Effector memory CD8-positive, alpha-beta T cell (primary cell): Measurements from ENCODE around the gene PHKG2.
A peak's percentile ranks its signal among the peaks of the same experiment; 100 is the strongest.

Experiments
- ATAC-seq: fragments of 150-1000 bp; cut with Tn5 transposase; replicated peaks from 2 replicates; pipeline ENCODE4 v1.10.0; 2021; ENCODE audit warnings: mild to moderate bottlenecking, moderate library complexity
- DNase-seq, 3 experiments: peaks; one replicate each; pipeline ENCODE4 v3.0.0; 2021
- H3K27ac Mint-ChIP-seq, 2 donors: one replicate each; pipeline ENCODE4 v1.8.0; 2022; ENCODE audit warnings: mild to moderate bottlenecking in 2 of 2, mixed read lengths in 2 of 2, moderate library complexity in 2 of 2
- H3K27me3 Mint-ChIP-seq, 2 donors: one replicate each; pipeline ENCODE4 v1.8.0; 2022; ENCODE audit warnings: mixed read lengths in 2 of 2
- H3K36me3 Mint-ChIP-seq: one replicate; pipeline ENCODE4 v1.8.0; 2022; ENCODE audit warnings: mild to moderate bottlenecking, moderate library complexity, mixed read lengths; ENCODE audit not compliant: insufficient read depth
- H3K4me1 Mint-ChIP-seq, 2 donors: one replicate each; pipeline ENCODE4 v1.8.0; 2022; ENCODE audit warnings: low read depth in 2 of 2, mixed read lengths in 2 of 2
- H3K4me3 Mint-ChIP-seq, 2 donors: one replicate each; pipeline ENCODE4 v1.8.0; 2022; ENCODE audit warnings: mild to moderate bottlenecking in 2 of 2, mixed read lengths in 2 of 2, moderate library complexity in 2 of 2
- H3K9me3 Mint-ChIP-seq, 2 donors: one replicate each; pipeline ENCODE4 v1.8.0; 2022; ENCODE audit warnings: mixed read lengths in 2 of 2

Gene PHKG2

DNA sequence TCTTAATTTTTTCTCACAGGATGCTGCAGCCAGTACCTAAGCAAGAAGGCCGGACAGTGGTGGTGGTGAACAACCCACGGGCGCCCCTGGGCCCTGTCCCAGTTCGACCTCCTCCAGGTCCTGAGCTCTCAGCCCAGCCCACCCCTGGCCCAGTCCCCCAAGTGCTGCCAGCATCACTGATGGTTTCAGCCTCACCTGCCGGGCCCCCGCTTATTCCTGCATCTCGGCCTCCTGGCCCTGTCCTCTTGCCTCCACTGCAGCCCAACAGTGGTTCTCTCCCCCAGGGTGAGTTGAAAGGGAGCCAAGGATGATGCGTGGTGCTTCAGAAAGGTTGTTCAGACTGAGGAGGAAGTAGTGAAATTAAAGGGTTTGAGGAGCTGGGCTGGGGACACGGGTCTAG lies 27.5 kb upstream of the PHKG2 start:
- Mint-ChIP-seq H3K36me3 (peaks cover 93% of the 10 kb centered on the region), H3K27me3 (no peaks in the 10 kb centered on the region), H3K4me1 (peaks cover 15 to 29% of the 10 kb centered on the region in 2 donors), H3K4me3 (no peak overlapping the region), H3K9me3 (no peaks in the 10 kb centered on the region), H3K27ac (peak overlapping the region; percentile 79 to 87)
- ATAC-seq (no peak), DNase-seq (no peak)

DNA sequence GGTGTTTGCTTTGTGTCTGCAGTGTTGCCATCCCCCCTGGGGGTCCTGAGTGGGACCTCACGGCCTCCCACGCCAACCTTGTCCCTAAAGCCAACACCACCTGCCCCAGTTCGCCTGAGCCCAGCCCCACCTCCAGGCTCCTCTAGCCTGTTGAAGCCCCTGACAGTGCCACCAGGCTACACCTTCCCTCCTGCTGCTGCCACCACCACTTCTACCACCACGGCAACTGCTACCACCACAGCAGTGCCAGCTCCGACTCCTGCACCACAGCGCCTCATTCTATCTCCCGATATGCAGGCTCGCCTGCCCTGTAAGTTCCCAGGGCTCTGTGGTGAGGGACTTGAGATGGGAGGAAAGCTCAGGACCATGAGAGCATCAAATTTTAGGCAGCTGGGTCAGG lies 27.1 kb upstream of the PHKG2 start:
- Mint-ChIP-seq H3K4me1 (peaks cover 10 to 24% of the 10 kb centered on the region in 2 donors), H3K27ac (peak overlapping the region; percentile 79 to 87), H3K4me3 (no peak overlapping the region), H3K27me3 (no peaks in the 10 kb centered on the region), H3K9me3 (no peaks in the 10 kb centered on the region), H3K36me3 (peaks cover 93% of the 10 kb centered on the region)
- ATAC-seq (no peak), DNase-seq (no peak)

DNA sequence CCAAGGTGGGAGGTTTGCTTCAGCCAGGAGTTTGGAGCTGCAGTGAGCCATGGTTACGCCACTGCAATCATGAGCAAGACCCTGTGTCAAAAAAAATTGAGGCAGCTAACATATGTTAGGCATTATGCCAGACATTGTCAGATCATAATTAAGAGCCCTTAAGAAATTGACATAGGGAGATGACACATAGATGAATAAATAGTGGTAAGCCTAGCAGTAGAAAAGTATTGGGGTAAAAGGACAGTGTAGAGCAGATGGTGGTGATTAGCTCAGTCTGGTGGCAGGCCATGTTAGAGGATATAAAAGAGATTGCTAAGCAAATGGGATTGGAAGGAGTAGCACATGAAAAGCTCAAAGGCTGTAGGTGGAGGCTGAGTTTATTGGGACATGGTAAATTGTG lies 26.6 kb upstream of the PHKG2 start:
- ATAC-seq (no peak), DNase-seq (no peak)
- Mint-ChIP-seq H3K27ac (peak overlapping the region; percentile 71 to 79), H3K27me3 (no peaks in the 10 kb centered on the region), H3K4me3 (no peak overlapping the region), H3K36me3 (peaks cover 88% of the 10 kb centered on the region), H3K4me1 (peaks cover 7 to 21% of the 10 kb centered on the region in 2 donors), H3K9me3 (no peaks in the 10 kb centered on the region)

DNA sequence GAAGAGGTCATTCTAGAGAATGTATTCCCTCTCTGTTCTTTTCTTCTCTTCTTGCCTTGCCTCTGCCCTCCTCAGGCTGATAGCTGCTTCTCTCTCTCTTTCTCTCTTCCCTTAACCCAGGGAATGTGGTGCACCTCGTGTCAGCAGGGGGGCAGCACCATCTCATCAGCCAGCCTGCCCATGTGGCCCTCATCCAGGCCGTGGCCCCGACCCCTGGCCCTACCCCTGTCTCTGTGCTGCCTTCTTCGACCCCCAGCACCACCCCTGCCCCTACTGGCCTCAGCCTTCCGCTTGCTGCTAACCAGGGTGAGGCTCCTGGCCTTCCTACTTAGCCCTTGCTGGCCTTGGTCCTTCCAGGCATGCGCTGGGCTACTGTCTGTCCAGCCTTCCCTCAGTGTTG lies 25.8 kb upstream of the PHKG2 start:
- H3K36me3 Mint-ChIP-seq = peaks cover 86% of the 10 kb centered on the region

DNA sequence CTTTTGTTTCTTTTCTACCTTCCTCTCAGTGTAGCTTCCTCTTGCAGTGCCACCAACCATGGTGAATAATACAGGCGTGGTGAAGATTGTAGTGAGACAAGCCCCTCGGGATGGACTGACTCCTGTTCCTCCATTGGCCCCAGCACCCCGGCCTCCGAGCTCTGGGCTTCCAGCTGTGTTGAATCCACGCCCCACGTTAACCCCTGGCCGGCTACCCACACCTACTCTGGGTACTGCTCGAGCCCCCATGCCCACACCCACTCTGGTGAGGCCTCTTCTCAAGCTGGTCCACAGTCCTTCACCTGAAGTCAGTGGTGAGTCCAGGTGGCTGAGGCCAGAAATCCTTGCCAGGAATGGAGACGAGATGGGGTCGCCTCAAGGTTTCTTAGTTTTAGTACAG lies 25.3 kb upstream of the PHKG2 start:
- Mint-ChIP-seq H3K27me3 (no peaks in the 10 kb centered on the region), H3K4me1 (peaks cover 5 to 15% of the 10 kb centered on the region in 2 donors), H3K36me3 (peaks cover 86% of the 10 kb centered on the region), H3K9me3 (no peaks in the 10 kb centered on the region), H3K27ac (peak overlapping the region in 1 of 2 donors; percentile 71), H3K4me3 (no peak overlapping the region)
- DNase-seq (no peak), ATAC-seq (no peak)

More for the DNA sequence above, 25.8 kb upstream of the PHKG2 start:
- peak overlapping the region in 1 of 2 donors; percentile 71 for H3K27ac Mint-ChIP-seq
- ATAC-seq (no peak), DNase-seq (no peak)
- no peaks in the 10 kb centered on the region for H3K9me3 Mint-ChIP-seq
- H3K4me3 Mint-ChIP-seq = no peak overlapping the region
- no peaks in the 10 kb centered on the region for H3K27me3 Mint-ChIP-seq
- peaks cover 5 to 15% of the 10 kb centered on the region in 2 donors for H3K4me1 Mint-ChIP-seq

DNA sequence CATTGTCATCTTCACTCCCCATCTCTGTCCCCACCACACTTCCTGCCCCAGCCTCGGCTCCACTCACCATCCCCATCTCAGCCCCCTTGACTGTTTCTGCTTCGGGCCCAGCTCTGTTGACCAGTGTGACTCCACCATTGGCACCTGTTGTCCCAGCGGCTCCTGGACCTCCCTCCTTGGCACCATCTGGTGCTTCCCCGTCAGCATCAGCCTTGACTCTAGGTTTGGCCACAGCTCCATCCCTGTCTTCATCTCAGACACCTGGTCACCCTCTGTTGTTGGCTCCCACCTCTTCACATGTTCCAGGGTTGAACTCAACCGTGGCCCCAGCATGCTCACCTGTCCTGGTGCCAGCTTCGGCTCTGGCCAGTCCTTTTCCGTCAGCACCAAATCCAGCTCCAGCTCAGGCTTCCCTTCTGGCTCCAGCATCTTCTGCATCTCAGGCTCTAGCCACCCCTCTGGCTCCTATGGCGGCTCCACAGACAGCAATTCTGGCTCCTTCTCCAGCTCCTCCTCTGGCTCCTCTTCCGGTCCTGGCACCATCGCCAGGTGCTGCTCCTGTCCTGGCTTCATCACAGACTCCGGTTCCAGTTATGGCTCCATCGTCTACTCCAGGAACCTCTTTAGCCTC lies 24.4 kb upstream of the PHKG2 start:
- Mint-ChIP-seq H3K9me3 (no peaks in the 10 kb centered on the region), H3K4me1 (peaks cover 5 to 15% of the 10 kb centered on the region in 2 donors), H3K4me3 (no peak overlapping the region), H3K36me3 (peaks cover 84% of the 10 kb centered on the region), H3K27ac (peak overlapping the region; percentile 71 to 78), H3K27me3 (no peaks in the 10 kb centered on the region)
- no peak for DNase-seq
- no peak for ATAC-seq

DNA sequence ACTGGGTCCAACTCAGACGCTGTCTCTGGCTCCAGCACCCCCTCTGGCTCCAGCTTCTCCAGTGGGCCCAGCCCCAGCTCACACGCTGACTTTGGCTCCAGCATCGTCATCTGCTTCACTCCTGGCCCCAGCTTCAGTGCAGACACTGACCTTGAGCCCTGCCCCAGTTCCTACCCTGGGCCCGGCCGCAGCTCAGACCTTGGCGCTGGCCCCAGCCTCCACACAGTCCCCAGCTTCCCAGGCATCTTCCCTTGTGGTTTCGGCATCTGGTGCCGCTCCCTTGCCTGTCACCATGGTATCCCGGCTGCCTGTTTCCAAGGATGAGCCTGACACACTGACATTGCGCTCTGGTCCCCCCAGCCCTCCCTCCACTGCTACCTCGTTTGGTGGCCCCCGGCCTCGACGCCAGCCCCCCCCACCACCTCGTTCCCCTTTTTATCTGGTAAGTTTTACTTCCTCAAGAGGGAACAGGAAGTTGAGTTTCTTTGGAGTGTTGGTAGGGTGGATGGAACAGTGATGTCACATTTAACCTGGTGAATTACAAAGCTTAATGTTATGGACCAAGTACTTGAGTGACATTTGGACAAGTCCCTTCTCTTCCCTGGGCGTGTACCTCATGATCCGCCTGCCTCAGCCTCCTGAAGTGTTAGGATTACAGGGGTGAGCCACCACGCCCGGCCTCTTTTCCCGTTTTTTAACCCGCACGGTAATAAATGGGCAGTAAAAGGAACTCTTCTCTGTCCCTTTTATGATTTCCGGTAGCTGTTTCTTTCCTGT lies 23.4 kb upstream of the PHKG2 start:
- DNase-seq = no peak

DNA sequence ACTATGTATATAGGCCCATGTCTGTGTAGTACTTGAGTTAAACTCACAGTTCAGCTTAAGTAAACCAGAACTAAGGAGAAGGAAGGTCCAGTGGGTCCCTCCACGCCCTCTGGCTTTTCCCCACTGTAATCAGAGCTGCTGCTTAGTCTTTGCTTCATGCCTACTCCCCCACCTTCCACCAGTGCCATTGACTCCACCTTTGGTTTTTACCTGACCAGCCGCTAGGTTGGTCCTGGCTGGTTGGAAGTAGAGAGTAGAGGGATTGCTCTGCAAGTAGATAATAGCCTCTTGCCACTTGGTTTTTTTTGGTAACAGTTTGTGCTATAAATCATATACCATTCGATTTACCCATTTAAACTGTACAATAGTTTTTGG lies 22.8 kb upstream of the PHKG2 start:
- H3K36me3 Mint-ChIP-seq = peaks cover 87% of the 10 kb centered on the region
- H3K9me3 Mint-ChIP-seq = no peaks in the 10 kb centered on the region
- no peaks in the 10 kb centered on the region for H3K27me3 Mint-ChIP-seq
- H3K4me3 Mint-ChIP-seq = peak overlapping the region in 1 of 2 donors; percentile 23
- no peak for ATAC-seq
- peak overlapping the region in 1 of 2 donors; percentile 78 for H3K27ac Mint-ChIP-seq
- H3K4me1 Mint-ChIP-seq = peaks cover 7 to 15% of the 10 kb centered on the region in 2 donors
- no peak for DNase-seq

More for the DNA sequence above, 23.4 kb upstream of the PHKG2 start:
- peaks cover 7 to 15% of the 10 kb centered on the region in 2 donors for H3K4me1 Mint-ChIP-seq
- H3K36me3 Mint-ChIP-seq = peaks cover 87% of the 10 kb centered on the region
- H3K4me3 Mint-ChIP-seq = peak overlapping the region in 1 of 2 donors; percentile 23
- peak overlapping the region; percentile 71 to 78 for H3K27ac Mint-ChIP-seq
- no peaks in the 10 kb centered on the region for H3K27me3 Mint-ChIP-seq
- ATAC-seq = peak; percentile 19
- H3K9me3 Mint-ChIP-seq = no peaks in the 10 kb centered on the region

DNA sequence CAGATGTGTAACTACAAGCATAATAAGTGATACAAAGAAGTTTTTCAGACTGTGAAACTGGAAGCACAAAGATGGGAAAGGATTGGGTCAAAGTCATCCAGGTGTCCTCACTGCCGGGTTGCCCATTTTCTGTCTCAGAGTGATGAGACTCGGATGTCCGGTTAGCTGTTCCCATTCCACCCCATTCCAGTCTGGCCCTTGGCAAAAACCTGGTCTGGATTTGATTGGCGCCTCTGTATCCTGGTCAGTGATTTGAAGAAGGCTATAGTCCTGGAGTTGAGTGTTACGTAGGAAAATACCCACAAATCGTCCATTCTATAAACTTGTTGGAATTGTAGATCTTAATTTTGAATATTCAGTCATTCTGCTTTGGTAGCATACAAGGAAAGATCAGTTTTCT lies 19.9 kb upstream of the PHKG2 start:
- no peak overlapping the region for H3K4me3 Mint-ChIP-seq
- no peaks in the 10 kb centered on the region for H3K27me3 Mint-ChIP-seq
- peak overlapping the region in 1 of 2 donors; percentile 71 for H3K27ac Mint-ChIP-seq
- ATAC-seq (no peak), DNase-seq (no peak)
- peaks cover 88% of the 10 kb centered on the region for H3K36me3 Mint-ChIP-seq
- H3K9me3 Mint-ChIP-seq = no peaks in the 10 kb centered on the region
- H3K4me1 Mint-ChIP-seq = peaks cover 0 to 4% of the 10 kb centered on the region in 2 donors

DNA sequence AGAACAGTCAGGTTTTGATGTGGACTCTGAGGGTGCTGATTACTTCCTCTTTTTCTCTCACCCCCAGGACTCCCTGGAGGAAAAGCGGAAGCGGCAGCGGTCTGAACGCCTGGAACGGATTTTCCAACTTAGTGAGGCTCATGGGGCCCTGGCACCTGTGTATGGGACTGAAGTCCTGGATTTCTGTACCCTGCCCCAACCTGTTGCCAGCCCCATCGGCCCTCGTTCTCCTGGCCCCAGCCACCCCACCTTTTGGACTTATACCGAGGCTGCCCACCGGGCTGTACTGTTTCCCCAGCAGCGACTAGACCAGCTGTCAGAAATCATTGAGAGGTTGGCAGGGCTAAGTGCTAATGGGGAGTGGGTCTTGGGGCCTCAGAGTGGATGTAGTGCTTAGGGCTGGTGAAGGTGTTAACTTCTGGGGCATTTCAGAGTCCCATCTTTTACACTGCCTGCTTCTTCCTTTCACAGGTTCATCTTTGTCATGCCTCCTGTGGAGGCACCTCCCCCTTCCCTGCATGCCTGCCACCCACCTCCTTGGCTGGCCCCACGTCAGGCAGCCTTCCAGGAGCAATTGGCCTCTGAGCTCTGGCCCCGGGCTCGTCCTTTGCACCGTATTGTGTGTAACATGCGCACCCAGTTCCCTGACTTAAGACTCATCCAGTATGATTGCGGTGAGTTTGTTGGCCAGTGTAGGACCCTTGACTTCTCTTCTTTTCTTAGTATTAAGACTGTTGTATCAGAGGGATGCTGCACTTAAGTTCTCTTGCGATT lies 19.1 kb upstream of the PHKG2 start:
- H3K27ac Mint-ChIP-seq = peak overlapping the region in 1 of 2 donors; percentile 33
- H3K36me3 Mint-ChIP-seq = peaks cover 91% of the 10 kb centered on the region
- H3K4me1 Mint-ChIP-seq = peaks cover 0 to 2% of the 10 kb centered on the region in 2 donors
- H3K9me3 Mint-ChIP-seq = no peaks in the 10 kb centered on the region
- no peak overlapping the region for H3K4me3 Mint-ChIP-seq
- H3K27me3 Mint-ChIP-seq = no peaks in the 10 kb centered on the region
- no peak for ATAC-seq
- DNase-seq = no peak

DNA sequence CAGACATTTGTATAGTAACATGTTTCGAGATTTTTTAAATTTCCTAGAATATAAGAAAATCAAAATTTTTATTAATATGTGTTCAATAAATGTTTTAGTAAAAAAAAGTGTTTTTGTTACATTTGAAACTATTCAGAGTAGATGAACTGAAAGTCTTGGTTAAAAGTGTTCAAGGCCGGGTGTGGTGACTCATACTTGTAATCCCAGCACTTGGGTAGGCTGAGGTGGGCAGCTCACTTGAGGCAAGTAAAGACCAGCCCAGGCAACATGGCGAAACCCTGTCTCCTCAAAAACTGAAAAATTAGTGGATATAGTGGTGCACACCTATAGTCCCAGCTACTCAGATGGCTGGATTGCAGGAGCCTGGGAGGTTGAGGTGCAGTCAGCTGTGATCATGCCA lies 16.8 kb upstream of the PHKG2 start:
- Mint-ChIP-seq H3K4me1 (peaks cover 0 to 2% of the 10 kb centered on the region in 2 donors), H3K27me3 (no peaks in the 10 kb centered on the region), H3K27ac (peak overlapping the region in 1 of 2 donors; percentile 35), H3K36me3 (peaks cover 94% of the 10 kb centered on the region), H3K4me3 (no peak overlapping the region), H3K9me3 (no peaks in the 10 kb centered on the region)
- no peak for ATAC-seq
- no peak for DNase-seq

DNA sequence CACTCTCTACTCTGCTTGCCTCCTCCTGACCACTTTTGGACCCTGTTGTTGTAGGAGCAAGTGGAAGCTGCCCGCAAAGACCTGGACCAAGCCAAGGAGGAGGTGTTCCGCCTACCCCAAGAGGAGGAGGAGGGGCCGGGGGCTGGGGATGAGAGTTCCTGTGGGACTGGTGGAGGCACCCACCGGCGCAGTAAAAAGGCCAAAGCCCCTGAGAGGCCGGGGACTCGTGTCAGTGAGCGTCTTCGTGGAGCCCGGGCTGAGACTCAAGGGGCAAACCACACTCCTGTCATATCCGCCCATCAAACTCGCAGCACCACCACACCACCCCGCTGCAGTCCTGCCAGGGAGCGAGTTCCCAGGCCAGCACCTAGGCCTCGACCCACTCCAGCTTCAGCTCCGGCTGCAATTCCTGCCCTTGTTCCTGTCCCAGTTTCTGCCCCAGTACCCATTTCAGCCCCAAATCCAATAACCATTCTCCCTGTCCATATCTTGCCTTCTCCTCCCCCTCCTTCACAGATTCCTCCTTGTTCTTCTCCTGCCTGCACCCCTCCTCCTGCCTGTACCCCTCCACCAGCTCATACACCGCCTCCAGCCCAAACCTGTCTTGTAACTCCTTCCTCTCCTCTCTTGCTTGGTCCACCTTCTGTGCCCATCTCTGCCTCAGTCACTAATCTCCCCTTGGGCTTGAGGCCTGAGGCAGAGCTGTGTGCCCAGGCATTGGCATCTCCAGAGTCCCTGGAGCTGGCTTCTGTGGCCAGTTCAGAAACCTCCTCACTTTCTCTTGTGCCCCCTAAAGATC lies 11.0 kb upstream of the PHKG2 start:
- DNase-seq = no peak
- no peaks in the 10 kb centered on the region for H3K9me3 Mint-ChIP-seq
- H3K27ac Mint-ChIP-seq = peak overlapping the region in 1 of 2 donors; percentile 3
- H3K27me3 Mint-ChIP-seq = no peaks in the 10 kb centered on the region
- peaks cover 69% of the 10 kb centered on the region for H3K36me3 Mint-ChIP-seq
- H3K4me1 Mint-ChIP-seq = peaks cover 12% of the 10 kb centered on the region in 2 donors
- ATAC-seq = no peak
- no peak overlapping the region for H3K4me3 Mint-ChIP-seq
